KMS-11 (cell line): ENCODE data around the gene DAZAP2.

Source experiments
- H2AFZ ChIP-seq: fragments of 200-600 bp; sonication (generic); 2 replicates; pipeline ENCODE4 v1.6.1; 2016; ENCODE audit warnings: antibody characterized with exemption, mixed run types, low read depth
- H3K27ac ChIP-seq: fragments of 200-600 bp; sonication (generic); 2 replicates; pipeline ENCODE4 v1.6.1; 2016; ENCODE audit warnings: mild to moderate bottlenecking, mixed run types
- H3K27me3 ChIP-seq: fragments of 200-600 bp; sonication (generic); 2 replicates; pipeline ENCODE4 v1.6.1; 2017; ENCODE audit warnings: mild to moderate bottlenecking, low read depth, mixed run types, moderate library complexity; ENCODE audit not compliant: insufficient read depth
- H3K36me3 ChIP-seq: fragments of 200-600 bp; sonication (generic); 2 replicates; pipeline ENCODE4 v1.6.1; 2017; ENCODE audit warnings: mild to moderate bottlenecking, mixed run types; ENCODE audit not compliant: insufficient read depth
- H3K4me1 ChIP-seq: fragments of 200-600 bp; sonication (generic); 2 replicates; pipeline ENCODE4 v1.6.1; 2016; ENCODE audit warnings: mild to moderate bottlenecking, low read depth, mixed run types; ENCODE audit not compliant: poor library complexity, severe bottlenecking
- H3K4me2 ChIP-seq: fragments of 200-600 bp; sonication (generic); 2 replicates; pipeline ENCODE4 v1.7.0; 2016; ENCODE audit warnings: mild to moderate bottlenecking, mixed run types
- H3K4me3 ChIP-seq: fragments of 200-600 bp; sonication (generic); IDR thresholded peaks from 2 replicates; pipeline ENCODE4 v1.6.1; 2017; ENCODE audit warnings: low read depth, low read length, mixed read lengths; ENCODE audit not compliant: insufficient read depth
- H3K79me2 ChIP-seq: fragments of 200-600 bp; sonication (generic); 2 replicates; pipeline ENCODE4 v1.6.1; 2016; ENCODE audit warnings: low read depth, mixed run types; ENCODE audit not compliant: insufficient read depth
- H3K9ac ChIP-seq: fragments of 200-600 bp; sonication (generic); 2 replicates; pipeline ENCODE4 v1.6.1; 2016; ENCODE audit warnings: mild to moderate bottlenecking, mixed run types
- H4K20me1 ChIP-seq: fragments of 200-600 bp; sonication (generic); 2 replicates; pipeline ENCODE4 v1.6.1; 2016; ENCODE audit warnings: mild to moderate bottlenecking, mixed run types; ENCODE audit not compliant: insufficient read depth
- CTCF ChIP-seq: fragments of 200-600 bp; sonication (generic); conservative IDR thresholded peaks from 2 replicates; pipeline ENCODE4 v1.6.1; 2017; ENCODE audit warnings: low read depth, mild to moderate bottlenecking, antibody characterized with exemption, low read length, moderate library complexity, mixed read lengths

The DAZAP2 gene

DNA sequence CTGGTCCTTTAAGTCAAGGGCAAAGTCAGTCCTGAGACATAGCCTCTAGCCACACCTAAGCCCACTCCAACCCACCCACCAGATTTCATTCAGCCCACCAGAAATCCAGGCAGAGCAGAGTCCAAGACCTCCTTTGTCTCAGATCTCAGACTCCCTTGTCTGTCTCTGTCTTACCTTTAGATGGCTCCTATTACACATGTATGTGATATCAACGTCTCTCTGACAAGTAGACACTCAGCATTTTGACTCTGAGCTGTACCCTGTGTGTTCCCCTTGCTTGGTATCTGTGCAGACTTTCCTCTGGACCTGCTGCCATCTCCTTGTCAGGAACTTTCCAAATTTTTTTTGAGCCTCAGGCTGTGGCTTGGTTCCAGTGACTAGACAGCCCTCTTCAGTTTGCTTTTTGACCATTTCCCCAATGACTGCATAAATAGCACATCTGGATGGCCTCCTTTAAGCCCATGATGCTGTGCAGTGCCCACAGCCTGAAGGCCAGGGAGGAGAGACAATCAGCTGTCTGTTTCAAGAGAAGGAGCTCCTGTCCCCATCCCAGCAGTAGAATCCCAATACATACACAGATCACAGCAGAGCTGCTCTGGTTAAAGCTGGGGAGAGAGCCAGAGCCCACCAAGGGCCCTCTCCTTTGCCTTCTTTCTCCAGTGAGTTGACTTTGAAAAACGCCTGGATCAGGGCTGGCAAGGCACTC is 27.8 kb upstream of the DAZAP2 start:
- Histone ChIP-seq H3K36me3 (no peaks in the 10 kb centered on the region), H4K20me1 (no peaks in the 10 kb centered on the region), H2AFZ (no peak overlapping the region), H3K79me2 (no peaks in the 10 kb centered on the region), H3K27me3 (no peaks in the 10 kb centered on the region), H3K4me1 (no peaks in the 10 kb centered on the region), H3K9ac (no peak overlapping the region), H3K4me3 (no peak overlapping the region), H3K27ac (no peak overlapping the region), H3K4me2 (no peak overlapping the region)
- no peak for TF ChIP-seq CTCF

DNA sequence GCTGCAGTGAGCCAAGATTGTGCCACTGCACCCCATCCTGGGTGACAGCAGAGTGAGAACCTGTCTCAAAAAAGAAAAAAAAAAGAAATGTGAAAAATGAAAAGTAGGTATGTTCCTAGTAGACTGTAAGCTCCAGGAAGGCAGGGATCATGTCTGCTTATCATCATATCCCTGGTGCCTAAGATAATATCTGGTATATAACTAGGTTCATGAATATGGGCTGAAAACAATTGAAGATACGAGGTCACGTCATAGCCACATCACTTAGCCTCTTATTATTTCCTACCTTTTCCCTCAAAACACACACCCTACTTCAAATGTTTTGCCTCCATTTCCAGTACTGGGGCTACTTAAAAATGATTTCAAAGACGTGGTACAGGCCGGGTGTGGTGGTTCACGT is 23.7 kb upstream of the DAZAP2 start:
- H3K27ac ChIP-seq = no peak overlapping the region
- peaks cover 12% of the 10 kb centered on the region for H3K4me1 ChIP-seq
- no peak overlapping the region for H3K4me2 ChIP-seq
- no peaks in the 10 kb centered on the region for H3K79me2 ChIP-seq
- H3K9ac ChIP-seq = no peak overlapping the region
- H3K36me3 ChIP-seq = no peaks in the 10 kb centered on the region
- no peaks in the 10 kb centered on the region for H4K20me1 ChIP-seq
- no peaks in the 10 kb centered on the region for H3K27me3 ChIP-seq
- no peak for TF ChIP-seq CTCF
- H2AFZ ChIP-seq = no peak overlapping the region
- no peak overlapping the region for H3K4me3 ChIP-seq

- no peak overlapping the region for H3K27ac ChIP-seq
- peaks cover 12% of the 10 kb centered on the region for H3K4me1 ChIP-seq
- H3K4me2 ChIP-seq = peak overlapping the region; percentile 96
- H3K4me3 ChIP-seq = no peak overlapping the region
- TF ChIP-seq CTCF = no peak
- no peaks in the 10 kb centered on the region for H3K36me3 ChIP-seq
- no peak overlapping the region for H2AFZ ChIP-seq
- no peaks in the 10 kb centered on the region for H3K27me3 ChIP-seq
- H3K9ac ChIP-seq = no peak overlapping the region
- H4K20me1 ChIP-seq = no peaks in the 10 kb centered on the region
- no peaks in the 10 kb centered on the region for H3K79me2 ChIP-seq
These were observed 22.0 kb upstream of the DAZAP2 start for GRCh38 chr12:51216642-51217041.

DNA sequence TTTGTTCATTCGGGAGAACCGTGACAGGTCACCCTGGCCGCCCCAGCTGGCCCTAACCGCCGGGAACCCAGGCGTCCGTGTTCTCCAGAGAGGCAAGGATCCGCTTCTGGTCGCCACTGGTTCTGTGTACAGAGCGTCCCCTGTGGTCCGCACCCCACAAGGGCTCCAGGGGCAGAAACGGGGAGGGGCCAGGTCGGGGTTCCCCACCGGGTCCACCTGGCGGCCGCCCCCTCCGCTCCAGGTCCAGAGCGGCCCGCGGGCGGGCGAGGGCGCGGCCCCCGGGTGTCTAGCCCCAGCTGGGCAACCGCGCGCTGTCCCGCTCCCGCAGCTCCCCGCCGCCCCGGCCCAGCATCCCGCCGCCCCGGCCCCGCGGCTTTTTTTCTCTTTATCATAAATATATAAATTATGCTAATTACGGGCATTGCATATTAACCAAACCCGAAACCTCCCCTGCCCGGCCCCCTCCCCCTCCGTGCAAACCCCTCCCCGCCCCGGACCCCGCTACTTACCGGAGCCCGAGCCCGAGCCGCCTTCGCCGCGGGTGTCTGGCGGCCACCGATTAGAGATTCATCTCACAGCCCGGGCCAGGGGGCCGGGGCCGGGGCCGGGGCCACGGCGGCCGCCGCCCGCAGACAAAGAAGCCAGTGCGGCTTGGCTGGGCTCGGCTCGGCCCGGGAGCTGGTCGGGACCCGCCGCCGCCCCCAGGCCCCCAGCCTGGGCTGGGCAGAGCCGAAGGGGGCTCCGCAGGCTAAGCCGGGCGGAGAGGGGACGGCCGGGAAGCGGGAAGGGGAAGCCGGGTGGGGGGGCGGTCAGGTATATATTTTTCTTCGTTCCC is 21.3 kb upstream of the DAZAP2 start:
- no peaks in the 10 kb centered on the region for H3K27me3 ChIP-seq
- peak overlapping the region; percentile 71 for H3K27ac ChIP-seq
- no peaks in the 10 kb centered on the region for H4K20me1 ChIP-seq
- no peaks in the 10 kb centered on the region for H3K79me2 ChIP-seq
- H3K9ac ChIP-seq = peak overlapping the region; percentile 93
- TF ChIP-seq CTCF = no peak
- peaks cover 12% of the 10 kb centered on the region for H3K4me1 ChIP-seq
- H3K4me3 ChIP-seq = no peak overlapping the region
- H3K4me2 ChIP-seq = peak overlapping the region; percentile 96
- peak overlapping the region; percentile 97 for H2AFZ ChIP-seq
- no peaks in the 10 kb centered on the region for H3K36me3 ChIP-seq
